CD14-positive monocyte (primary cell): ENCODE data around the gene ATP1A2. TPM values are rescaled to one million over a fixed set of nuclear protein-coding genes. Genes with fewer than 3 reads are reported as not detected.

Source experiments
- DNase-seq, 3 donors: peaks; one replicate each; pipeline ENCODE4 v3.0.0-alpha.2; 2011 to 2022
- H2AFZ ChIP-seq: 2 replicates; pipeline ENCODE4 v1.6.0; 2012; ENCODE audit warnings: mild to moderate bottlenecking, low read depth, low read length, inconsistent platforms; ENCODE audit not compliant: insufficient read depth, poor library complexity, severe bottlenecking
- H3K27ac ChIP-seq, 2 donors: 1 replicate in 1 of 2; 2 replicates in 1 of 2; pipeline ENCODE4 v1.5.1; 2012 to 2013; ENCODE audit warnings: low read length in 2 of 2, control low read depth in 1 of 2, inconsistent platforms in 1 of 2, low read depth in 1 of 2, mild to moderate bottlenecking in 1 of 2
- H3K27me3 ChIP-seq, 2 donors: one replicate each; pipeline versions ENCODE4 v1.6.0 to v1.6.1; 2011 to 2013; ENCODE audit warnings: low read length in 2 of 2; ENCODE audit not compliant: control insufficient read depth in 2 of 2, insufficient read depth in 2 of 2
- H3K36me3 ChIP-seq, 2 donors: replicated peaks in 1 of 2; 1 replicate in 1 of 2; 2 replicates in 1 of 2; pipeline versions ENCODE4 v1.5.1 to v1.6.1; 2012 to 2013; ENCODE audit warnings: low read length in 2 of 2, control low read depth in 1 of 2, inconsistent platforms in 1 of 2, mild to moderate bottlenecking in 1 of 2; ENCODE audit not compliant: insufficient read depth in 2 of 2, control insufficient read depth in 1 of 2
- H3K4me1 ChIP-seq, 2 donors: 1 replicate in 1 of 2; 2 replicates in 1 of 2; pipeline versions ENCODE4 v1.5.1 to v1.6.1; 2012 to 2013; ENCODE audit warnings: low read length in 2 of 2, control low read depth in 1 of 2, inconsistent platforms in 1 of 2, mild to moderate bottlenecking in 1 of 2, moderate library complexity in 1 of 2; ENCODE audit not compliant: insufficient read depth in 2 of 2, control insufficient read depth in 1 of 2
- H3K4me2 ChIP-seq: replicated peaks from 2 replicates; pipeline ENCODE3; 2012; ENCODE audit warnings: low read length, moderate library complexity, mild to moderate bottlenecking; ENCODE audit not compliant: poor library complexity, severe bottlenecking; ENCODE audit errors: extremely low read depth
- H3K4me3 ChIP-seq, 3 experiments: fragments of 200-600 bp in 1 of 3; sonication (generic) in 1 of 3; replicated peaks in 1 of 3; 1 replicate in 2 of 3; 2 replicates in 1 of 3; pipeline ENCODE4 v1.5.1; 2011 to 2013; ENCODE audit warnings: low read length in 3 of 3, mild to moderate bottlenecking in 3 of 3, control low read depth in 2 of 3, low read depth in 2 of 3, inconsistent platforms in 1 of 3, moderate library complexity in 1 of 3
- H3K79me2 ChIP-seq: 2 replicates; pipeline ENCODE4 v1.6.0; 2012; ENCODE audit warnings: mild to moderate bottlenecking, control low read depth, inconsistent platforms, low read length, moderate library complexity; ENCODE audit not compliant: insufficient read depth
- H3K9ac ChIP-seq: 2 replicates; pipeline ENCODE4 v1.6.0; 2017; ENCODE audit warnings: low read length, mild to moderate bottlenecking; ENCODE audit not compliant: insufficient read depth, poor library complexity, severe bottlenecking
- H3K9me3 ChIP-seq, 2 donors: replicated peaks in 1 of 2; 1 replicate in 1 of 2; 2 replicates in 1 of 2; pipeline versions ENCODE4 v1.5.1 to v1.6.1; 2012 to 2013; ENCODE audit warnings: low read length in 2 of 2, control low read depth in 1 of 2; ENCODE audit not compliant: control insufficient read depth in 1 of 2, insufficient read depth in 1 of 2
- H4K20me1 ChIP-seq: 2 replicates; pipeline ENCODE4 v1.6.0; 2012; ENCODE audit warnings: mild to moderate bottlenecking, low read length, control low read depth, moderate library complexity; ENCODE audit not compliant: insufficient read depth
- H3K27ac Mint-ChIP-seq, 7 donors: one replicate each; pipeline ENCODE4 v1.8.0; 2020; ENCODE audit warnings: mild to moderate bottlenecking in 7 of 7, mixed read lengths in 7 of 7, moderate library complexity in 6 of 7, inconsistent platforms in 2 of 7
- H3K27me3 Mint-ChIP-seq, 3 donors: one replicate each; pipeline ENCODE4 v1.8.0; 2021 to 2022; ENCODE audit warnings: low read depth in 3 of 3, mild to moderate bottlenecking in 3 of 3, mixed read lengths in 3 of 3, moderate library complexity in 3 of 3, inconsistent platforms in 1 of 3
- H3K36me3 Mint-ChIP-seq, 2 donors: one replicate each; pipeline ENCODE4 v1.8.0; 2020; ENCODE audit warnings: mixed read lengths in 2 of 2, inconsistent platforms in 1 of 2, mild to moderate bottlenecking in 1 of 2
- H3K4me1 Mint-ChIP-seq: one replicate; pipeline ENCODE4 v1.8.0; 2020; ENCODE audit warnings: mild to moderate bottlenecking, mixed read lengths
- H3K4me3 Mint-ChIP-seq, 2 donors: one replicate each; pipeline ENCODE4 v1.8.0; 2020; ENCODE audit warnings: mild to moderate bottlenecking in 2 of 2, mixed read lengths in 2 of 2, moderate library complexity in 1 of 2
- H3K9me3 Mint-ChIP-seq, 7 donors: one replicate each; pipeline ENCODE4 v1.8.0; 2020 to 2022; ENCODE audit warnings: mixed read lengths in 7 of 7, mild to moderate bottlenecking in 6 of 7, moderate library complexity in 6 of 7, inconsistent platforms in 2 of 7
- CTCF ChIP-seq: fragments of 200-600 bp; IDR thresholded peaks from one replicate; pipeline ENCODE4 v1.8.0; 2022; ENCODE audit warnings: antibody characterized with exemption, mild to moderate bottlenecking
- WGBS: methylation state at CpG from one replicate; pipeline ENCODE4 v1.1.5; 2013; ENCODE audit warnings: missing lambda C conversion rate; ENCODE audit not compliant: insufficient coverage; 5-methylcytosine and 5-hydroxymethylcytosine counted together
- intact Hi-C, 2 donors: fragments of 100-400 bp; cut with micrococcal nuclease; formaldehyde crosslinking; loops; one replicate each; pipeline versions ENCODE4 v1.15.0 to v1.15.1; 2023
- polyA plus RNA-seq, 3 donors: library from polyadenylated mRNA; depleted of rRNA in 1 of 3; unstranded in 2 of 3; stranded (reverse) in 1 of 3; fragments of 300-500 nt in 2 of 3; fragments of >200 nt in 1 of 3; fragmentation: Illumina TruSeq in 2 of 3; gene quantifications; 1 replicate in 2 of 3; 2 replicates in 1 of 3; pipeline ENCODE4 v1.2.3, GENCODE V29; 2012 to 2021

The ATP1A2 gene
- polyA plus RNA-seq, 3 donors = 0.03 TPM; not detected in 2

- H3K9me3 ChIP-seq = no peaks in the 10 kb centered on the region
- H3K27me3 ChIP-seq = peaks cover 27 to 55% of the 10 kb centered on the region in 2 donors
- TF ChIP-seq CTCF = peak; percentile 66
- Mint-ChIP-seq H3K27me3 (peaks cover 31 to 61% (median 50%) of the 10 kb centered on the region in 3 donors), H3K4me3 (peak overlapping the region; percentile 47 to 85), H3K27ac (no peak overlapping the region), H3K9me3 (peaks cover 0 to 9% (median 0%) of the 10 kb centered on the region in 7 donors), H3K36me3 (peaks cover 0 to 16% of the 10 kb centered on the region in 2 donors), H3K4me1 (peaks cover 16% of the 10 kb centered on the region)
- peak overlapping the region; percentile 71 for H3K4me2 ChIP-seq
- no peak overlapping the region for H3K9ac ChIP-seq
- WGBS = 19% methylated on average over 96 of the region's 96 CpGs
- no peaks in the 10 kb centered on the region for H3K79me2 ChIP-seq
- peak overlapping the region; percentile 49 for H2AFZ ChIP-seq
- intact Hi-C loops = loop anchor here (5.0 kb wide), 1 partner anchor 37 kb away; no protein-coding TSS in a partner anchor
- peaks cover 3 to 11% of the 10 kb centered on the region in 2 donors for H3K4me1 ChIP-seq
- peak overlapping the region in 1 of 3 experiments; percentile 60 for H3K4me3 ChIP-seq
- peak; percentile 18 to 54 (median 23) for DNase-seq
- H3K36me3 ChIP-seq = peaks cover 0 to 4% of the 10 kb centered on the region in 2 donors
- H4K20me1 ChIP-seq = no peaks in the 10 kb centered on the region
- H3K27ac ChIP-seq = no peak overlapping the region
Observed at GRCh38 chr1:160083968-160084770, 31.4 kb upstream of the ATP1A2 start.

- no peak overlapping the region for H2AFZ ChIP-seq
- peaks cover 31 to 59% (median 48%) of the 10 kb centered on the region in 3 donors for H3K27me3 Mint-ChIP-seq
- H3K9me3 Mint-ChIP-seq = peaks cover 0 to 9% (median 0%) of the 10 kb centered on the region in 7 donors
- intact Hi-C loops = loop anchor here (5.0 kb wide), 4 partner anchors 38 to 207 kb away; no protein-coding TSS in a partner anchor
- H3K9me3 ChIP-seq = no peaks in the 10 kb centered on the region
- H3K36me3 Mint-ChIP-seq = peaks cover 0 to 16% of the 10 kb centered on the region in 2 donors
- peaks cover 0 to 6% of the 10 kb centered on the region in 2 donors for H3K36me3 ChIP-seq
- 90% methylated on average over 26 of the region's 30 CpGs for WGBS
- H3K9ac ChIP-seq = no peak overlapping the region
- DNase-seq = no peak
- H3K79me2 ChIP-seq = no peaks in the 10 kb centered on the region
- no peak overlapping the region for H3K4me2 ChIP-seq
- peak overlapping the region in 1 of 2 donors; percentile 85 for H3K4me3 Mint-ChIP-seq
- H3K4me3 ChIP-seq = no peak overlapping the region
- H3K27ac ChIP-seq = no peak overlapping the region
- H3K27ac Mint-ChIP-seq = no peak overlapping the region
- H3K4me1 ChIP-seq = peaks cover 3 to 11% of the 10 kb centered on the region in 2 donors
- H3K27me3 ChIP-seq = peaks cover 25 to 50% of the 10 kb centered on the region in 2 donors
- H4K20me1 ChIP-seq = no peaks in the 10 kb centered on the region
- H3K4me1 Mint-ChIP-seq = peaks cover 16% of the 10 kb centered on the region
- no peak for TF ChIP-seq CTCF
Observed at GRCh38 chr1:160084771-160085321, 30.7 kb upstream of the ATP1A2 start.
